Esophagus squamous epithelium (tissue), 4 donors: ENCODE results near the gene EPS15.

Source experiments
- CTCF ChIP-seq, 6 experiments: fragments of 450-650 bp in 4 of 6; fragments of 200-600 bp in 2 of 6; sonication (generic) in 2 of 6; IDR thresholded peaks; one replicate each; pipeline ENCODE4 v1.5.1; 2016 to 2019; ENCODE audit warnings: antibody characterized with exemption in 6 of 6, mild to moderate bottlenecking in 4 of 6, moderate library complexity in 4 of 6
- POLR2A ChIP-seq, 4 donors: fragments of 450-650 bp; IDR thresholded peaks; one replicate each; pipeline ENCODE4 v1.6.1; 2017; ENCODE audit warnings: antibody characterized with exemption in 4 of 4, mild to moderate bottlenecking in 4 of 4, moderate library complexity in 3 of 4

- TF ChIP-seq CTCF (IDR thresholded peaks at IDR 0.05) = no peak
- TF ChIP-seq POLR2A (IDR thresholded peaks at IDR 0.05) = no peak
Observed at GRCh38 chr1:51542158-51542953, 23.3 kb upstream of the EPS15 start.
